HL-60 (cell line): ENCODE measurements around the gene ANKS3.

Experiments
- CTCF ChIP-seq: IDR thresholded peaks from one replicate; pipeline ENCODE4 v1.5.1; 2011; ENCODE audit warnings: low read length, control low read depth, inconsistent platforms; ENCODE audit not compliant: insufficient read depth
- POLR2AphosphoS5 ChIP-seq: IDR thresholded peaks from 2 replicates; pipeline ENCODE4 v1.6.1; 2012; ENCODE audit warnings: low read depth

- TF ChIP-seq CTCF (no peak), POLR2AphosphoS5 (no peak)
These were observed 57.2 kb downstream of the ANKS3 start for GRCh38 chr16:4676831-4677230.
